Aorta (tissue), 5 donors: ENCODE results near the gene AQP7. TPM values are rescaled to one million over a fixed set of nuclear protein-coding genes. Genes with fewer than 3 reads are reported as not detected.
"Not testable (repeated sequence)": the region's sequence is repeated elsewhere in the genome, so short reads cannot be mapped to it uniquely, and the experiment has no call there.

Experiments used
- ATAC-seq: fragments of 200-7000 bp; cut with Tn5 transposase; one replicate; pipeline ENCODE4 v1.9.1; 2022; ENCODE audit warnings: moderate library complexity; ENCODE audit not compliant: low FRiP score
- DNase-seq, 2 donors: peaks; one replicate each; pipeline ENCODE4 v3.0.0-alpha.2; 2020
- H3K27ac ChIP-seq, 2 donors: one replicate each; pipeline ENCODE4 v1.5.1; 2013; ENCODE audit warnings: low read length in 2 of 2, mild to moderate bottlenecking in 2 of 2, moderate library complexity in 2 of 2, control low read depth in 1 of 2, inconsistent platforms in 1 of 2, low read depth in 1 of 2
- H3K27me3 ChIP-seq, 2 donors: one replicate each; pipeline ENCODE4 v1.6.1; 2013; ENCODE audit warnings: control low read depth in 1 of 2, low read length in 1 of 2, mild to moderate bottlenecking in 1 of 2, moderate library complexity in 1 of 2; ENCODE audit not compliant: insufficient read depth in 2 of 2, control insufficient read depth in 1 of 2
- H3K36me3 ChIP-seq, 2 donors: one replicate each; pipeline ENCODE4 v1.6.1; 2013; ENCODE audit warnings: control low read depth in 1 of 2, low read length in 1 of 2, mild to moderate bottlenecking in 1 of 2; ENCODE audit not compliant: insufficient read depth in 2 of 2, control insufficient read depth in 1 of 2
- H3K4me1 ChIP-seq, 2 donors: one replicate each; pipeline ENCODE4 v1.6.1; 2013; ENCODE audit warnings: low read length in 2 of 2, control low read depth in 1 of 2, mild to moderate bottlenecking in 1 of 2, moderate library complexity in 1 of 2; ENCODE audit not compliant: insufficient read depth in 2 of 2, control insufficient read depth in 1 of 2
- H3K4me3 ChIP-seq, 2 donors: one replicate each; pipeline ENCODE4 v1.5.1; 2013; ENCODE audit warnings: low read length in 2 of 2, control low read depth in 1 of 2, mild to moderate bottlenecking in 1 of 2
- H3K9me3 ChIP-seq: one replicate; pipeline ENCODE4 v1.6.1; 2013; ENCODE audit warnings: mild to moderate bottlenecking, low read length; ENCODE audit not compliant: control insufficient read depth
- WGBS, 2 donors: extraction: QIAGEN DNeasy Blood & Tissue Kit; methylation state at CpG; one replicate each; pipeline ENCODE4 v1.1.7; 2013; 5-methylcytosine and 5-hydroxymethylcytosine counted together
- intact Hi-C, 2 donors: fragments of 100-400 bp; cut with DNase I; formaldehyde crosslinking; loops; one replicate each; pipeline versions ENCODE4 v1.14.2 to v1.15.0; 2022
- polyA plus RNA-seq, 2 donors: library from polyadenylated mRNA; stranded (reverse); fragments of 200-250 nt; gene quantifications; one replicate each; pipeline ENCODE4 v1.2.3, GENCODE V29; 2013
- total RNA-seq, 2 donors: library from RNA; stranded (reverse); fragmentation: NEBNext Ultra II Directional; extraction: Animal tissue kit (Norgen Biotek cat#: 25700); gene quantifications; one replicate each; pipeline ENCODE4 v1.2.1, GENCODE V29; 2021
- donor health status: healthy with polysubstance abuse.
- donor health status: Bipolar disorder and iron deficiency.
- donor health status: DM: no; HTN: no; CAD: no.
- donor health status: DM: no; HTN: no; CAD: no.
- donor health status: DM: yes; HTN: yes; CAD: no.

Gene AQP7
- total and polyA plus RNA-seq, 4 donors = 1.4 to 12.0 (median 5.9) TPM

- H3K4me1 ChIP-seq, H3K4me3 ChIP-seq, intact Hi-C loops, H3K27me3 ChIP-seq, H3K9me3 ChIP-seq, H3K36me3 ChIP-seq, ATAC-seq, H3K27ac ChIP-seq: not testable (repeated sequence)
- peak; percentile 18 to 39 for DNase-seq
- whole genome bisulfite sequencing, 2 donors = 94 to 95% methylated on average over 11 of the region's 11 CpGs
Measured at GRCh38 chr9:33385536-33385935, 16.8 kb downstream of the AQP7 start.

DNA sequence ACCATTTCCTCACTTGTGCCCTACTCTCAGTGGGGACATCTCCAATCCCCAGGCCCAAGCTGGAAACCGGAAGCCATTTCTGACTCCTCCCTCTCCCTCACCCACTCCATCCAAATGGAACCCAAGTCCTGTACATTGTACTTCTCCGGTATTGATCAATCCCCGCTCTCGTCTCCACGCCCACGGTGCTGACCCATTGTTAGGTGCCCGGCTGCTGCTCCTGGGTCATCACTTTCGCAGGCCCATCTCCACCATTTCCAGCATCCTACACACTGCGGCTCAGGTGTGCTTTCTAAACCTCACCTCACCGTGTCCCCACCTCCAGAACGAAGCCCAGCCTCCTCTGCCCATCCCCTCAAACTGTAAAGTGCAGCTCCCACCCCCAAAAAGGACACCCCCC is 19.0 kb downstream of the AQP7 start:
- H3K4me3 ChIP-seq, H3K36me3 ChIP-seq, intact Hi-C loops, H3K27me3 ChIP-seq, H3K9me3 ChIP-seq, ATAC-seq, H3K4me1 ChIP-seq, H3K27ac ChIP-seq: not testable (repeated sequence)
- DNase-seq = peak in 1 of 2 donors; percentile 20
- 96% methylated on average over 11 of the region's 11 CpGs for WGBS, 2 donors

DNA sequence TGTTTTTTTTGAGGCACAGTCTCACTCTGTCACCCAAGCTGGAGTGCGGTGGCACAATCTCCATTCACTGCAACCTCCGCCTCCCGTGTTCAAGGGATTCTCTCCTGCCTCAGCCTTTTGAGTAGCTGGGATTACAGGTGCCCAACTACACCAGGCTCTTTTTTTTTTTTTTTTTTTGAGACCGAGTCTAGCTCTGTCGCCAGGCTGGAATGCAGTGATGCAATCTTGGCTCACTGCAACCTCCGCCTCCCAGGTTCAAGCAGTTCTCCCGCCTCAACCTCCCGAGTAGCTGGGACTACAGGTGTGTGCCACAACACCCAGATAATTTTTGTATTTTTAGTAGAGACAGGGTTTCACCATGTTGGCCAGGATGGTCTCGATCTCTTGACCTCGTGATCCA is 20.0 kb downstream of the AQP7 start:
- 64 to 71% methylated on average over 10 of the region's 10 CpGs for WGBS, 2 donors
- H3K27me3 ChIP-seq, H3K36me3 ChIP-seq, H3K27ac ChIP-seq, ATAC-seq, H3K9me3 ChIP-seq, intact Hi-C loops, H3K4me3 ChIP-seq, H3K4me1 ChIP-seq: not testable (repeated sequence)
- DNase-seq = peak in 1 of 2 donors; percentile 23

DNA sequence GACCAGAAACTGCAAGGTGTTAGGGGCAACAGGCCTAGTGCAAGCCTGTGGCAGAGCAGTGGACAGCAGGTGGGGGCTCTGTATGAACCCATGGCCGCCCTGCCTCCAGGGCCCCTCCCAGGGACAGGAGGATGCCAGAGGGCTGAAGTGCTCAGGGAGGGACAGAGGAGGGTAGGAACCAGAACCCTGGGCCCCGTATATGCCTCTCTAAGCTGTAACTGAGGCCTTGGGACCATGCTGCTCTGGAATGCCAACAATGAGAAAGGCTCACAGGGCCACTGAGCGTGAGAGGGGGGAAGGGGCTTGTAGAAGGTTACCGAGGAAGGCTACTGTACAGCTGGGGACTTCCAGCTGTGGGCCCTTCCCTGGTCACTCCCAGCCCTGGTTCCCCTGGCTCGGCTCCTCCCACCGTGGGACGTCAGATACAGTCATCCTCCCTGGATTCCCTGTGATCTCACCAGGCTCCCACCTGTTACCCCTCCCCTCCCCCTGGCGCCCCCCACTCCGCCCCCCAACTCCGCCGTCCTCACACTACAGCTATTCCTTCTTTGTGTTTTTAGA is 21.1 kb downstream of the AQP7 start:
- no peak for ATAC-seq
- intact Hi-C loops = no loop called here
- Histone ChIP-seq H3K27ac (no peak overlapping the region), H3K9me3 (no peaks in the 10 kb centered on the region), H3K36me3 (no peaks in the 10 kb centered on the region), H3K4me3 (no peak overlapping the region), H3K27me3 (no peaks in the 10 kb centered on the region), H3K4me1 (no peaks in the 10 kb centered on the region)
- DNase-seq = peak in 1 of 2 donors; percentile 54
- WGBS, 2 donors = 57 to 65% methylated on average over 11 of the region's 11 CpGs

- peak in 1 of 2 donors; percentile 33 for DNase-seq
Measured at GRCh38 chr9:33380390-33381094, 21.8 kb downstream of the AQP7 start.

DNA sequence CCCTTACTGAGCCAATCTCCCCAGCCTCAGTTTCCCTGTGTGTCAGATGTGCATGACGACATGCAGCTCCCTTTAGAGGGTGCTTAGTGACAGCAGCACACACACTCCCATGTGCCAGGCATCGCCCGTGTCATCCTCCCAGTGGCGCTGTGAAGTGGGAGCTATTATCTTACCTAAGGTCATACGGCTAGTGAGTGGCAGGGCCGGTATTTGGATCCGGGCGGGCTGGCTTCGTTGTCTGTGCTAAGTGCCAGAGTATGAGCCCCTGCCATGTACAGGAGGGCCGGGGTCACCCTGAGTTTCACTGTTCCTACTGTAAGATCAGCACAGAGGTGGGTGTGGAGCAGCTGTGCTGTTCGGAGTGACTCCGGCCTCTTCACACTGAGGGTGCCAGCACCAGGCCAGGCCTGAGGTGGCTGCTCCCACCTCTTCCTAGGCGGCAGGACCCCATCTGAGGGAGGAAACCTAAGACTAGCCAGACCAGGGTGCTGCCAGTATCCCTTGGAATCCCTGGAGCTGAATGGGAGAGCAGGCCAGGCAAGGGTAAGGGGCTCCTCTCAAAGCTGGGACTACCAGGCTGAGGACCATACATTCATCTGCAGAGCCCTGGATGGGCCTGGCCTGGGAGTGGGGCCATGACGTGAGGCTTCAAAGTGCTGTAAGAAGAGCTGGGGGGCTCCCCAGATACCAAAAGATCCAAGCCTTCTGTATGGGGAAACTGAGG is 22.5 kb downstream of the AQP7 start:
- 89 to 92% methylated on average over 14 of the region's 14 CpGs for WGBS, 2 donors
- Histone ChIP-seq H3K36me3 (no peaks in the 10 kb centered on the region), H3K4me1 (no peaks in the 10 kb centered on the region), H3K27ac (no peak overlapping the region), H3K27me3 (no peaks in the 10 kb centered on the region), H3K9me3 (no peaks in the 10 kb centered on the region), H3K4me3 (no peak overlapping the region)
- DNase-seq (peak in 1 of 2 donors; percentile 64), ATAC-seq (no peak)
- intact Hi-C loops = loop anchor here in 1 of 2 donors (5.0 kb wide), 1 partner anchor 87 kb away; no protein-coding TSS in a partner anchor

More at GRCh38 chr9:33380390-33381094, 21.8 kb downstream of the AQP7 start:
- H3K27me3 ChIP-seq = no peaks in the 10 kb centered on the region
- no peaks in the 10 kb centered on the region for H3K36me3 ChIP-seq
- H3K4me1 ChIP-seq = no peaks in the 10 kb centered on the region
- no peaks in the 10 kb centered on the region for H3K9me3 ChIP-seq
- no peak overlapping the region for H3K4me3 ChIP-seq
- intact Hi-C loops = no loop called here
- ATAC-seq = no peak
- H3K27ac ChIP-seq = no peak overlapping the region
- 93% methylated on average over 5 of the region's 5 CpGs for WGBS, 2 donors

GRCh38 chr9:33378121-33378795 is 24.1 kb downstream of the AQP7 start:
- no peak overlapping the region for H3K27ac ChIP-seq
- peak in 1 of 2 donors; percentile 55 for DNase-seq
- H3K4me1 ChIP-seq = no peaks in the 10 kb centered on the region
- H3K36me3 ChIP-seq = no peaks in the 10 kb centered on the region
- 83 to 84% methylated on average over 9 of the region's 9 CpGs for WGBS, 2 donors
- H3K27me3 ChIP-seq = no peaks in the 10 kb centered on the region
- ATAC-seq = no peak
- no peaks in the 10 kb centered on the region for H3K9me3 ChIP-seq
- intact Hi-C loops = loop anchor here in 1 of 2 donors (5.0 kb wide), 1 partner anchor 89 kb away; no protein-coding TSS in a partner anchor
- H3K4me3 ChIP-seq = no peak overlapping the region

DNA sequence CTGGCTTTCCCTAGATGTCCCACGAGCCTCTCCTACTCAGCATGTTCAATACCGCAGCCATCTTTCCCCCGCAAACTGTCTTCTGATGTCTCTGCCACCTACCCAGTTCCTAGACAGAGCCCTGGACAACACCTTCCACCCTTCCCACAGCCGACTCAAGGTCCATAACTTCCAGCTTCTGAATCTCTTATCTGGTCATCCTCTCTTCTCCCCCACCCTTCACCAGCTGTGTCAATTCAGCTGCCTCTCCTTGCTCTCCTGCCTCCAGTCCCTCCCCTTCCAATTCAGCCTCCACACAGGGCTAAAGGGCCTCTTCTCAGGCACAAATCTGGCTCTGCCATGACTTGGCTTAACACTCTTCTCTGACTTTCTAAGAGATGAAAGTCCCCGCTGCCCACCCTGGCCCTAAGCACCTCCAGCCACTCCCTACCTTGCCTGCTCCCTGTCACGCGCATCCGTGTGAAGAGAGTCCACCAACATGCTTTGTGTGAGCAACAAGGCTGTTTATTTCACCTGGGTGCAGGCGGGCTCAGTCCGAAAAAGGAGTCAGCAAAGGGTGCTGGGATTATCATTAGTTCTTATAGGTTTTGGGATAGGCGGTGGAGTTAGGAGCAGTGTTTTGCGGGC is 25.2 kb downstream of the AQP7 start:
- no peak for ATAC-seq
- Histone ChIP-seq H3K9me3 (no peaks in the 10 kb centered on the region), H3K27me3 (no peaks in the 10 kb centered on the region), H3K36me3 (no peaks in the 10 kb centered on the region), H3K27ac (no peak overlapping the region), H3K4me1 (no peaks in the 10 kb centered on the region), H3K4me3 (no peak overlapping the region)
- intact Hi-C loops = loop anchor here in 1 of 2 donors (5.0 kb wide), 1 partner anchor 90 kb away; no protein-coding TSS in a partner anchor
- no peak for DNase-seq
- 94 to 95% methylated on average over 12 of the region's 12 CpGs for WGBS, 2 donors
